ENCODE data around the gene GLYATL1. TPM values are rescaled to one million over a fixed set of nuclear protein-coding genes. Genes with fewer than 3 reads are reported as not detected.

GLYATL1 gene
- total and polyA plus RNA-seq, 4 donors: 64.9 to 622 (median 247) TPM

- DNase-seq (ENCODE audit: low spot score): no peak
- TF ChIP-seq FOXA2 (IDR thresholded peaks at IDR 0.05) (no peak), SP1 (IDR thresholded peaks at IDR 0.05) (no peak), EGR1 (IDR thresholded peaks at IDR 0.05; ENCODE audit: low read depth in 2 of 2) (no peak), GABPA (IDR thresholded peaks at IDR 0.05 in 1 of 2, conservative IDR thresholded peaks at IDR 0.05 in 1 of 2) (no peak), REST (IDR thresholded peaks at IDR 0.05) (no peak), TAF1 (conservative IDR thresholded peaks at IDR 0.05) (no peak), ZBTB33 (IDR thresholded peaks at IDR 0.05) (no peak), JUND (IDR thresholded peaks at IDR 0.05) (no peak), NR2F2 (IDR thresholded peaks at IDR 0.05) (no peak), MAX (IDR thresholded peaks at IDR 0.05) (no peak), HNF4G (IDR thresholded peaks at IDR 0.05) (no peak), CTCF (IDR thresholded peaks at IDR 0.05; ENCODE audit: low read depth, low read length, missing input control) (no peak), ATF3 (IDR thresholded peaks at IDR 0.05) (no peak), RXRA (IDR thresholded peaks at IDR 0.05) (no peak), YY1 (IDR thresholded peaks at IDR 0.05) (no peak), RAD21 (IDR thresholded peaks at IDR 0.05) (no peak)
- Histone ChIP-seq H3K4me1 (ENCODE audit: control insufficient read depth in 4 of 4, insufficient read depth in 4 of 4, low read length in 3 of 4) (peaks cover 0 to 6% (median 0%) of the 10 kb centered on the region in 4 donors), H3K9me3 (ENCODE audit: control insufficient read depth in 4 of 4, low read length in 3 of 4) (no peaks in the 10 kb centered on the region), H3K27me3 (ENCODE audit: control insufficient read depth in 4 of 4, insufficient read depth in 4 of 4, low read length in 3 of 4) (no peaks in the 10 kb centered on the region), H3K4me3 (ENCODE audit: low read depth in 1 of 3, low read length in 3 of 3) (no peak overlapping the region), H3K36me3 (ENCODE audit: control insufficient read depth in 4 of 4, insufficient read depth in 3 of 4, low read depth in 1 of 4, low read length in 3 of 4) (no peaks in the 10 kb centered on the region), H3K27ac (ENCODE audit: low read depth in 1 of 2, low read length in 2 of 2) (no peak overlapping the region), H3K9ac (ENCODE audit: low read depth in 1 of 2, low read length in 2 of 2) (no peak overlapping the region)
- WGBS: 85% methylated on average over 6 of the region's 6 CpGs
Observed at GRCh38 chr11:58965246-58965985, 26.1 kb downstream of the GLYATL1 start.

Measured in liver (tissue), 9 donors.